GM12801 (cell line): ENCODE data around the gene PCDHB15.

Source experiments
- TF ChIP-seq, protein P1 (sequence below): IDR thresholded peaks from one replicate; pipeline ENCODE4 v1.5.1; 2011; ENCODE audit warnings: control low read depth; ENCODE audit not compliant: insufficient read length; ENCODE audit errors: extremely low read depth

Gene PCDHB15

DNA sequence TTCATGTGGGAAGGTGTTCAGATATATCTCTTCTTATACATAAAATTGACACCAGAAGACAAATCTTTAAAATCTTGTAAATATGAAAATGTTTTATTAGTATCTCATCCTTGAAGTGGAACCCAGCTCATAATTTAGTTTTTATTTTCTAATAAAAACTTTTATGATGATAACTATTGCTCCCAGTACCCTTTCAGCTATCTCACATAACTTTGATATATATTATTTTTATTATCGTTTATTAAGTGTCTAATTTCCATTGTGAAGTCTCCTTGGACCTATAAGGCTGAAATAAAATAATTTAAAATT is 16.0 kb downstream of the PCDHB15 start:
- TF ChIP-seq, protein P1, sequence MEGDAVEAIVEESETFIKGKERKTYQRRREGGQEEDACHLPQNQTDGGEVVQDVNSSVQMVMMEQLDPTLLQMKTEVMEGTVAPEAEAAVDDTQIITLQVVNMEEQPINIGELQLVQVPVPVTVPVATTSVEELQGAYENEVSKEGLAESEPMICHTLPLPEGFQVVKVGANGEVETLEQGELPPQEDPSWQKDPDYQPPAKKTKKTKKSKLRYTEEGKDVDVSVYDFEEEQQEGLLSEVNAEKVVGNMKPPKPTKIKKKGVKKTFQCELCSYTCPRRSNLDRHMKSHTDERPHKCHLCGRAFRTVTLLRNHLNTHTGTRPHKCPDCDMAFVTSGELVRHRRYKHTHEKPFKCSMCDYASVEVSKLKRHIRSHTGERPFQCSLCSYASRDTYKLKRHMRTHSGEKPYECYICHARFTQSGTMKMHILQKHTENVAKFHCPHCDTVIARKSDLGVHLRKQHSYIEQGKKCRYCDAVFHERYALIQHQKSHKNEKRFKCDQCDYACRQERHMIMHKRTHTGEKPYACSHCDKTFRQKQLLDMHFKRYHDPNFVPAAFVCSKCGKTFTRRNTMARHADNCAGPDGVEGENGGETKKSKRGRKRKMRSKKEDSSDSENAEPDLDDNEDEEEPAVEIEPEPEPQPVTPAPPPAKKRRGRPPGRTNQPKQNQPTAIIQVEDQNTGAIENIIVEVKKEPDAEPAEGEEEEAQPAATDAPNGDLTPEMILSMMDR, result no peak

DNA sequence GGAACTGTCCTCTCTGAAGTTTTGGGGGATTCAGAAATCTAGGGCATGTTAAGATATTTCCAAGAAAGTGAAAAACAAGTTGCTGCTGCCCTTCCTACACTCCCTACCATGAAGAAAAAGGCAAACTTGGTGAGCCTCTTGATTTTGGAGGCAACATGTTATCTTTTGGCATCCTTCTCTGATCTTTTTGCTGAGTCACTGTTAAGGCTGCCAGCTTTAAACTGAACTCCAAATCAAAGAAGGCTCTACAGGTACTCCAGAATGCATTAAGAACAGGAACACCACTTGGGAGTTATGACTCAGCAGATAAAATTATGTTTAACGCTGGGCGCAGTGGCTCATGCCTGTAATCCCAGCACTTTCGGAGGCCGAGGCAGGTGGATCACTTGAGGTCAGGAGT is 24.0 kb downstream of the PCDHB15 start:
- TF ChIP-seq, protein P1, result no peak

DNA sequence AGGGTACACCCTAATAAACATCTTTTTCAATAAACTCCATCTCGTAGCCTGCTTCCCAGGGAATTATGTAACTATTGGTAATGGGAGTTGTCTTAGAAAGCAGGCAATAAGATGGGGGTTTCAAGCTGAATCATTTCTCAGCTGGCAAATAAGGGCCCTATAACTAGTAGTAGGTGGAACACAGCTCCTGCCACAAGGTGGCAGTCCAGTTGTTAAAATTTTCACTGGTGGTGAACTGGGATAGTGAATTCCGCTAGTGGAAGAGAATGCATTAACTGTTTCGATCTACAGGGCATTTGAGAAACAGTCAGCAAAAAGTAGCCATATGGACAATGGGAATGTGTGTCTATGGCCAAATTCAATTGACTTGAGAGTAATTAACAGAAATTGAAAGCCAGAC is 27.7 kb downstream of the PCDHB15 start:
- TF ChIP-seq, protein P1, result no peak

DNA sequence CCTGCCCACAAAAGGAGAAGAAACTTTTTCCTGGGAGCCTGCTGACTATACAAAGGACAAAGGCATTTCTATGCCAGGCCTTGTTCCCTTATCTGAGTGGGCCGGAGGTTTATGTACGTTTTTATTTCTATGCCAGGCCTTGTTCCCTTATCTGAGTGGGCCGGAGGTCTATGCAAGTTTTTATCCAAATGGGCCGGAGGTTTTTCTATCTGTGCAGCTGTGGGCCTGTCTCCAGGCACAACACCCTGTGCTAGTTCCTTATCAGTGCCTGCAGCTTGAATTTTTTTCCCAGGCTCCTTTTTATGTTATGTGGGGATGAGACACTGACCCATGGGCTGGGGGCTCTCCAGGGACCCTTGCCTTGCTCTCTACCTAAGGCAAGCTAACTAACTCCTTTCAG is 53.2 kb downstream of the PCDHB15 start:
- TF ChIP-seq, protein P1, result no peak
